ENCODE measurements around the gene LDLR.
A peak's percentile ranks its signal among the peaks of the same experiment; 100 is the strongest.
"Not testable (repeated sequence)": the region's sequence is repeated elsewhere in the genome, so short reads cannot be mapped to it uniquely, and the experiment has no call there.

The LDLR gene

DNA sequence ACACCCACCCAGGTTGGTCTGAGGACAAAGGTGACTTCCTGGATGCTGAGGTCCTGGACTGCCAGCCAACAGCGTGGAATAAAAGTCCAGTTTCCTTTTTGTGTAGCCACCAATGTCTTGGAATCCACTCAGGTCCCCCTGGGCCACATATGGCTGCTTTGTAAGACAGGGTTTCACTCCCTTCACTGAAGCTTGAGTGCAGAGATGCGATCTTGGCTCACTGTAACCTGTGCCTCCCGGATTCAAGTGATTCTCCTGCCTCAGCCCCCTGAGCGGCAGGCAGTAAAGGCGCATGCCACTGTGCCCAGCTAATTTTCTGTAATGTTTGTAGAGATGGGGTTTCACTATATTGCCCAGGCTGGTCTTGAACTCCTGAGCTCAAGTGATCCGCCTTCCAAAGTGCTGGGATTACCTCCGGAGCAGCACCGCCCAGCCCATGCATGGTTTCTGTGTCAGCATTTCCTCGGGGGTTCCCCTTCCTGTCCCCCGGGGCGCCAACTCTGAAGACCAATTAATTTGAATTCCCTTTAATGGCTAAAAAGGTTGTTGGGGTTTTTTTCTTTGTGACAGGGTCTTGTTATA, 90.5 kb downstream of the LDLR start:
- peak overlapping the region; percentile 27 for H3K27ac Mint-ChIP-seq
- peaks cover 23% of the 10 kb centered on the region for H3K4me1 Mint-ChIP-seq
- peak overlapping the region; percentile 63 for H3K4me3 Mint-ChIP-seq
- peaks cover 59% of the 10 kb centered on the region for H3K27me3 Mint-ChIP-seq
- no peaks in the 10 kb centered on the region for H3K36me3 Mint-ChIP-seq
- ATAC-seq, result peak; percentile 88
- no peaks in the 10 kb centered on the region for H3K9me3 Mint-ChIP-seq

DNA sequence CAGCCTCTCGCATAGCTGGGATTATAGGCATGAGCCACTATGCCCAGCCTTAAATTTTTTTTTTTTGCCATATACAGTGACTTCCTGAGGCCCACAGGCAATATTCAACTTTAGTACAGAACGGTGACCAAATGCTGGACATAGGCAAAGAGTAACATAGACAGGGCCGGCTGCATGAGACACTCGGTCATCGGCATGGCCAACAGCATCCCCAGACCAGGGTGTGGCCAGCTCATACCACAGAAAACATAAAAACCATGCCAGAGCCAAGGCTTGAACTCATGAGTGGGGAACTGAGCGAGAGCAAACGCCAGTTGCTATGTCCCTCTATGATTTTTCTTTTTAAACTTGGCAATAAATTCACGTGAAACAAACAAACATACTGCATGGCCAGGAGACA, 91.1 kb downstream of the LDLR start:
- H3K4me1 Mint-ChIP-seq, result peaks cover 23% of the 10 kb centered on the region

DNA sequence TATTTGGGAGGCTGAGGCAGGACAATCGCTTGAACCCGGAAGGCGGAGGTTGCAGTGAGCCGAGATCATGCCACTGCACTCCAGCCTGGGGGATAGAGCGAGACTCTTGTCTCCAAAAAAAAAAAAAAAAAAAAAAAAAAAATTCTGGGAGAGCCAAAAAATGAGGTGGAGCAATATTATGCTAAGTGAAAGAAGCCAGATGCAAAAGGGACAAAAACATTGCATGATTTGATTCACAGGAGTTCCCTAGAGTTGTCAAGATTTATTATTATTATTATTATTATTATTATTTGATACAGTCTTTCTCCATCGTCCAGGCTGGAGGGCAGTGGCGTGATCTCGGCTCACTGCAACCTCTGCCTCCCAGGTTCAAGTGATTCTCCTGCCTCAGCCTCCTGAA, 91.7 kb downstream of the LDLR start:
- not testable (repeated sequence) for H3K4me3 Mint-ChIP-seq, H3K36me3 Mint-ChIP-seq, H3K27ac Mint-ChIP-seq, H3K9me3 Mint-ChIP-seq, ATAC-seq
- Mint-ChIP-seq H3K27me3 (peaks cover 56% of the 10 kb centered on the region), H3K4me1 (peaks cover 23% of the 10 kb centered on the region)

More for the DNA sequence above, 91.1 kb downstream of the LDLR start:
- H3K27ac Mint-ChIP-seq, result peak overlapping the region; percentile 27
- no peaks in the 10 kb centered on the region for H3K36me3 Mint-ChIP-seq
- peak overlapping the region; percentile 63 for H3K4me3 Mint-ChIP-seq
- no peaks in the 10 kb centered on the region for H3K9me3 Mint-ChIP-seq
- ATAC-seq, result no peak
- peaks cover 56% of the 10 kb centered on the region for H3K27me3 Mint-ChIP-seq

DNA sequence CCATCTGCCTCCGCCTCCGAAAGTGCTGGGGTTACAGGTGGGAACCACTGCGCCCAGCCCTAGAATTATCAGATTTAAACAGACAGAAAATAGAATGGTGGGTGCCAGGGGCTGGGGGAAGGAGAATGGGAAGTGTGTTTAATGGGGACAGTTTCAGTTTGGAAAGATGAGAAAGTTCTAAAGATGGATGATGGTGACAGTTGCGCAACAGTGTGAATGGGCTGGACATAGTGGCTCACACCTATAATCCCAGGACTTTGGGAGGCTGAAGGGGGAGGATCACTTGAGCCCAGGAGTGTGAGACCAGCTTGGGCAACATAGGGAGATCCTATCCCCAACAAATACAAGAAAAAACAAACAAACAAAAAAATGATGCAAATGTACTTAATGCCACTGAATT, 92.2 kb downstream of the LDLR start:
- Mint-ChIP-seq H3K36me3 (no peaks in the 10 kb centered on the region), H3K4me3 (no peak overlapping the region), H3K9me3 (no peaks in the 10 kb centered on the region), H3K27ac (no peak overlapping the region), H3K4me1 (peaks cover 23% of the 10 kb centered on the region), H3K27me3 (peaks cover 57% of the 10 kb centered on the region)
- ATAC-seq, result no peak

Measured in stimulated activated memory B cell treated with anti-CD40 and anti-IgM and Interleukin-4, amounts not matched to agents 10 μg/mL and 1 μg/mL and 100 μg/mL, for 72 hours (primary cell).